GM18498 (cell line): ENCODE measurements around the gene KIF2A.

Source experiments
- ATAC-seq: cut with Tn5 transposase; IDR thresholded peaks from one replicate; pipeline ENCODE4 v1.9.1; 2021; ENCODE audit warnings: mild to moderate bottlenecking, moderate library complexity; ENCODE audit not compliant: unreplicated experiment

Gene KIF2A

GRCh38 chr5:62305715-62306322 is at the start of gene KIF2A:
Gene KIF2A, plus strand, starts transcription at chr5:62306206. Its CDS starts 267 bp downstream, at chr5:62306473.
- peak; percentile 94 for ATAC-seq

GRCh38 chr5:62257020-62257367 is 49.0 kb upstream of the KIF2A start:
- ATAC-seq, result no peak

- ATAC-seq, result no peak
These were observed 47.4 kb upstream of the KIF2A start for GRCh38 chr5:62258654-62259053.

DNA sequence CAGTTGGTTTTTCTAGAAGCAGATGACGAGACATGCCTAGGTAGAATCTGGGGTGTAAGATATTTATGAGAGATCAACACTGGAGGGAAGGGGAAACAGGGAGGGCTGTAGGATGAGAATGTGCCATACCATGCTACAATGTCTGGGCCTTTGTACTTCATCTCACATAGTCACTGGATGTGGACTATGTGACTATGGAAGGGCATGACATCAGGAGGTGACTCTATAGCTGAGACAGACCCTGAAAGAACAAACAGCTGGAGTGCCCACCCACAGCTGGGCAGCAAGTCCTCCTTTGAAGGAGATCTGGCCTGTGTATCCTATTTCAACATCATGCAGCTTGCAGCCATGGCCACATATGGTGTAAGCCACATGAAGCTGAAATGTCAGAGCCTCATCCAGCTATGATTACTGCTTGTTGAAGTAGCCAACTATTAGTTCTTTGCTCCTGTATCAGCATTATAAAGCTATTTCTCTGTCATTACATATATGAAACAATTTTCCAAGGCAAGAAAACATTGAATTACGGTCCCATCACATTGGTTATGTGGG is 46.2 kb upstream of the KIF2A start:
- ATAC-seq, result no peak

DNA sequence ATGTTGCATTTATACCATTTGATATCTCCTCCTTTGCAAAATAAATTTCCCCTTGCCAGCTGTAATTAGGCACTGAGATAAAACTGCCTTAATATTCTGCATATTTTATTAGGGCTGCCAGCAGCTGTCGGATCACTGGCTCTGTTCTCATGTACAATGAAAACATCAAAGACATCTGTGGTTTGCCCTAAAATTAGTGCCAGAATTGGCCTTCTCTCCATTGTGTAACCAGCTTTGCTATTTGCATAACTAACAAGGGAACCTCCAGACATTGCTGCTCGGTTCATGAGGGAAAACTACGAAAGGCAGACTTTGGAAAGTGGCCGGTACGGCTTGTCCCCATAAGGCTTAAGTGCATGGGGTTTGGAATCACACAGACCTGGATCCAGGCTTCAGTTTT is 45.5 kb upstream of the KIF2A start:
- ATAC-seq, result no peak

DNA sequence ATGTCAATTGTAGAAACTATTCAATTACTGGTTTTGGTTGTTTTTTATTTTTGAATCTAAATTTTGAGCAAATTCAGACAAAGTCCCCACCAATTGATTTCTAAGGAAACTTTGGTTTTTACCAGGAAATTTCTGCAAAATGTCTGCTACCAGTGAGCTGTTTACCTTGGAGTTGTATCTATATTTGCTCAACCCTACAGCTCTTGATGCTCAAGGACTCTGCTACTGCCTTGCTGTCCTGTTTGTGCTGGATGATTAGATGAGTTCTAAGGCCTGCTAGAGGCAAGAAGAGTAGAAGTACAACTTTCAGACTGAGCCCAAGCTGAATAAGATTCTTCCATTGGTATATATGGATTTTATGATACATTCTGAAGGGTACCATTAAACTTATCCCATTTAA is 42.6 kb upstream of the KIF2A start:
- ATAC-seq, result no peak

- no peak for ATAC-seq
These were observed 40.3 kb upstream of the KIF2A start for GRCh38 chr5:62265648-62266112.

GRCh38 chr5:62266573-62266972 is 39.4 kb upstream of the KIF2A start:
- no peak for ATAC-seq

GRCh38 chr5:62268234-62268633 is 37.8 kb upstream of the KIF2A start:
- ATAC-seq, result no peak

GRCh38 chr5:62268792-62269191 is 37.2 kb upstream of the KIF2A start:
- ATAC-seq, result no peak

DNA sequence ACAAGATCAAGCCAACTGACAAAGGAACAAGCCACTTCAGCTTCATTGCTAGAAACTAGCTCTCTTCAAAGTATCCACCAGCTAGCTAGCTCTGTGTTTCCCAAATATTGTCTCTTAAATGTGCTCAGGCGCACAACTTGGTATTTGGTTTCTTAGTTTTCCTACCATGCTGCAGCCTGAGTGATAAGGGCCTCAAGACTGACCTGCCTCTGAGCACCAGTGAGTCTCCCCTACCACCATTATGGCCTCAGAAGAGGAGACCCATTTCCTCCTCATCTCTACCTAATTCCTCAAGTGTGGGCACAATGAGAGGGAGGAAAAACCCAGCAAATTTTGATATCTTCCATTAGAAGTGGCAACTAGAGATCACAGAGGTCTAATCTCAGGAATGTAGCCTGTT is 34.6 kb upstream of the KIF2A start:
- no peak for ATAC-seq

GRCh38 chr5:62271870-62272269 is 34.1 kb upstream of the KIF2A start:
- ATAC-seq, result no peak

GRCh38 chr5:62273687-62274086 is 32.3 kb upstream of the KIF2A start:
- no peak for ATAC-seq

DNA sequence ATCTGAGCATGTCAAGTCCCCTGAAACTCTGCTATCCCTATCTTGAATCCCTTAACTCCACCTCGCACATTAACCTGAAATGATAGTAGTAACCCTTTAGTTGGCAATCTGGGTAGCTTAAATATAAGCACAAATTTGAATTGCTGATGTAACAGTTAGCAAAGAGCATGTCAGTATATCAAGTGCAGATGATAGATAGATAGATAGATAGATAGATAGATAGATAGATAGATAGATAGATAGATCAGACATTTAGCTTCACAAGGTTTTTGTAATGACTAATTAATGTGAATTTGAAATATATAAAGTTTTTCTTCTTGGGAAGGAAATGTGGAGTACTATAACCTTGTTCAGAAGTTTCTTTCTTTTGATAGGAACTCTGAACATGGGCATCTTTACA is 30.4 kb upstream of the KIF2A start:
- ATAC-seq, result no peak

DNA sequence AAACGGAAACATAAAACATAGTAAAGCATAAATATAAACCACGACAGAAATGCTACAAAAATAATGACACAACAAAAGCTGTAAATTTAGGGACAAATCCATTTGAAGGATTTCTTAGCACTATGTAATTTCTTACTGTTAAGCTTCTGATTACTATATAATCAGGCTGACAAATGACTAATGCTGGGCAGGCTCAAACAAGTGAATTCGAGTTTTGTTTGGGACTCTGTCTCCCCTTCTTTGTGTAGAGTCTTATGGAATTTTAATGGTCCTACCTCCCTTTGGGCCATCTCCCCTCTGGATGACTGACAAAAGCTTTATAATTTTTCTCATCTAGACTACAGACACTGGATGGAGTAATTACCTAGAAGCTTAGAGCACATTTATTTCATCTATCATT is 24.6 kb upstream of the KIF2A start:
- no peak for ATAC-seq

DNA sequence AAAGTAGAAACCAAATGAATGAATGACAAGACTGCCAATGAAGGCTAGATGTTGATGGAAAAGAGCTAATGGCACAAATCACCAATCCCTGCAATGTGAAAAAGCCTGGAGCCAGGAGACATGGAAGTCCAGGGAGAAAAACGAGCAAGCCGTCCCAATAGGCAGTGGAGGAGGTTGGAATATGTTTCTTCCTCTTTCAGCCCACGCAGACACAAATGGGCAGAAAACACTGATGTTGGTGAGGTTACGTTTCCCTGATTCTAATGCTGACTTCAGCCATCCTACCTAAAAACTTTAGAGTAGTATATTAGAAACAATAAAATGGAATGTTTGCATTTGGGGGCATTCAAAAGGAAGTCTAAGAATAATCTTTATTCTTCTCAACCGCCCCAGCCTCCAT is 23.9 kb upstream of the KIF2A start:
- ATAC-seq, result no peak

DNA sequence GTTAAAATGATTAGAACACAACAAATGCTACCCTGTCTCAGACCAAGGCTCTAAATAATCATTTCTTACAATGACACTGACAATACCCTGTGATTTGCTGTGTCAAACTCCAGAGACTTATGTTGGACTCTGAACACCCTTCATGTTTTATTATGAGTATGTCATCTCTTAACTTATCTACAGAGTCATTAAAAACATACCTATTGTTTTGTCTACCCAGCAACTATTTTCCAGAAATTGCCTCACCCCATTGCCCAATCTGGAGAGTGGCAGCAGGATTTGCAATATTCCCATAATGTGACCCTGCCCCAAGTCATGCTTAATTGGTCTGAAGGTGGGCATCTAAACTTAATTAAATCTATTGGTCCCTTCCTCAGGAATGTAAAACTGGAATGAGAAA is 23.0 kb upstream of the KIF2A start:
- no peak for ATAC-seq

DNA sequence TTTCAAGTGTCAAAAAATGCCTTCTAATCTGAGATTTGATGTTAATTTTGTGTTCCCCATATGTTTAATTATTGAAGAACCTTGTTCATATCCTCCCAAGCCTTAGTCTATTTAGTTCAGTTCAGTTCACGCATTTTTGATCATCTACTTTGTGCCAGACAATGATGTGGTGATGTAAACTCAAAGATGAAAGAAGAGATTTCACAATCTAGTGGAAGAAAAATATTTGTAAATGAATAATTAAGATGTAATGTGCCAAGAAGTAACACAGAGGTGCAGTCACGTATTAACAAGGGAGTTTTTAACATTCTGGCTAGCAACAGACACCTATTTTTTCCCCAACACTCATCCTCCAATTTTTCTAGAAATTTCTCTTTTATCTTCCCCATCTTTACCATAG is 22.1 kb upstream of the KIF2A start:
- no peak for ATAC-seq

DNA sequence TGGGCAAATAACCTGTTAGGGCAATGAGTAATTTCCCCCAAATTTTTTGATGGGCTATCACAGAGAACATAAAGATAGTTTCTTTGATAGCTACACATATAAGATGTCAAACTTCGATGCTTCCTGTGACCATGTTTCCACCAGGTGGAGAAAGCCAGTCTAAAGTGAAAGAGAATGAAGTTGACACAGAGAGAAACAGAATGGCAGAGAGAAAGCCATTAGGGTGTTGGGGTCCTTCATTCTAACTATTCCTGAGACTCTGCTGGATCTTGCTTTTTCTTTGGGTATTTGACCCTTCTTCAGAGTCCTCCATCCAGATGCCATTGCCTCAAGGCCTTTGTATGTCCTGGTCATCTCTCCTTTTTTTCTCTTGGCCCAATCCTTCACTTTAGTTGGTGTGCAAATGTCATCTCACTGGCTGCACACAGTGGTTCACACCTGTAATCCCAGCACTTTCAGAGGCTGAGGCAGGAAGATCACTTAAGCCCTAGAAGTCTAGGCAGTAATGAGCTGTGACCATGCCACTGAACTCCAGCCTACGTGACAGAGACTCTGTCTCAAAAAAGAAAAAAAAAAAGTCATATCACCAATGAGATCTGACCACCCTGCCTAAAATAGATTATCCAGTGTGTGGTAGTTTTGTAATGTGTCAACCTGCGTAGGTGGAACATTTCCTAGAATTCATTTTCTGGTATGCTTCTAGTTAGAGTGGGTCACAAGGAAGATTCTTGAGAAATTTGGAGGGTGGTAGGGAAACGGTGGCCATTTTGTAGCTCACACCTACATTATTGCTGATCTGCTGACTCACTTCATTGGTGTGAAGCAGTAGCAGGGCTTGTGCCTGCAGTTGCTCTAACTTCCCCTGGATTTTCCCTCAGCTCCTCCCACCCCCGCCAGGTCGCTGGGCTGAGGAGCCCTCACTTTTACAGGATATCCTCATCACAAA is 20.8 kb upstream of the KIF2A start:
- ATAC-seq, result peak; percentile 65

- no peak for ATAC-seq
These were observed 19.2 kb upstream of the KIF2A start for GRCh38 chr5:62286834-62287233.

DNA sequence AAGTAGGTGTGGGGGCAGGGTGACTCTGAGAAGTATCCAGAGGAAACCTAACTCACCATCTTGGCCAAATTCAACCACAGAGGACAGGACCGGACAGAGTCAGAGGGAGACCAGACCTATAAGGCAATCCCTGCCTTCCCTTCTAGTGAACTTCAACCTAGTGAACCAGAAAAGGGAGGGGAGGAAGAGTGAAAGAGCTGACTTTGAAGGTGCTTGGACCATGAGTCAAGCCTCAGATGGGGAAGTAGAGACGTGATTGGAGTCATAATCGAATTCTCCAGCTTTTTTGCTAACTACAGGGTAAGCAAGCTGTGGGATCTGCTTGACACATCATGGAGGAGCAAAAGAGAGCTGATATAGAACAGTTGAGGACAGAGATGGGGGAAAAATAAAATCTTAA is 18.8 kb upstream of the KIF2A start:
- ATAC-seq, result no peak

GRCh38 chr5:62288118-62288517 is 17.9 kb upstream of the KIF2A start:
- no peak for ATAC-seq
